Stromal cell of bone marrow (primary cell): Measurements from ENCODE around the gene RTL3.

Experiments used
- DNase-seq: peaks from one replicate; pipeline ENCODE4 v3.0.0-alpha.2; 2012; ENCODE audit warnings: low read depth

Gene RTL3

GRCh38 chrX:78618987-78619386 lies 40.1 kb downstream of the RTL3 start:
- DNase-seq, result no peak

- DNase-seq, result no peak
Observed at GRCh38 chrX:78614264-78614663, 44.9 kb downstream of the RTL3 start.
